Measurements from ENCODE around the gene MOGAT3. TPM values are rescaled to one million over a fixed set of nuclear protein-coding genes. Genes with fewer than 3 reads are reported as not detected.
"Not testable (repeated sequence)": the region's sequence is repeated elsewhere in the genome, so short reads cannot be mapped to it uniquely, and the experiment has no call there.

Gene MOGAT3
- total RNA-seq, 1 experiment from 2014 or later, result 6.3 TPM

DNA sequence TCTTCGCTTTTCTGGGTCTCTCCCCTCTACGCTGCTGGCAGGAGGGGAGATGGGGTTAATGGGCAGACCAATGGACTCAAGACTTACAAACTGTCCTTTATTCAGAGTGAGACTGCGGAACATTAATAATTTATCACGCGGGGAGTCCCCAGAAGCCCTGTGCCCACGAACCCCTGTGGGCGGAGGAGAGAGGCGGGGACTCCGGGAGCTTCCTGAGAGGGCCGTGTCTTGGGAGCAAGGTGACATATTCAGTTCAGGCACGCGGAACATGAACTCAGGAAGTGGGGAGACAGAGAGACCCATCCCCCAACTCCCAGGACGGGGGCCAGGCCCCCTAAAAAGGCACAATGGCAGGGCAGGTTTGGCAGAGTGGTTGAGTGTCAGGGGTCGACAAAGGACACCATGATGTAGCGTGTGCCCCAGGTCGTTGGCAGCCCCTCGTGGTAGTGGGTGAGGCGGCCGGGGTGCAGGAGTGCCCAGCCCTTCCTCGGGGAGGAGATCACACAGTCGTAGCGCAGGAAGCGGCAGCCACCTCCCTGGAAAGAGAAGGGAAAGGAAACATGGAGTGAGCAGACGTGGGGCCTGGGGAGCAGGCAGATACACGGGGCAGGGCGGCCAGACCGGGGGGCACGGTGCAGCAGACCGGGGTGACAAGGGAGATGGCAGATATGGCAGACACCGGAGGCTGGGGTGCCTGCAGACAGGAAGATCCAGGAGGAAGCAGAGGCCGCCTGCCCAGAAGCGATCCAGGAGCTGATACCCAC lies 5.2 kb upstream of the MOGAT3 start:
- H3K4me1 ChIP-seq, result peaks cover 10% of the 10 kb centered on the region
- H3K9me3 ChIP-seq, result no peaks in the 10 kb centered on the region
- no peaks in the 10 kb centered on the region for H3K27me3 ChIP-seq (replicated peaks; ENCODE audit: control insufficient read depth, insufficient read depth, low read length)
- ChIA-PET POLR2A (no interaction called here), CTCF (interaction anchor here (0.5 kb wide), 1 partner anchor 20 kb away, joined by 4 read pairs; no protein-coding TSS in a partner anchor)
- Mint-ChIP-seq H3K36me3 (ENCODE audit: insufficient read depth, unreplicated experiment) (peaks cover 36% of the 10 kb centered on the region), H3K9me3 (ENCODE audit: unreplicated experiment) (no peaks in the 10 kb centered on the region), H3K27ac (ENCODE audit: unreplicated experiment) (no peak overlapping the region), H3K4me3 (ENCODE audit: unreplicated experiment) (no peak overlapping the region), H3K27me3 (ENCODE audit: insufficient read depth, unreplicated experiment) (no peaks in the 10 kb centered on the region), H3K4me1 (ENCODE audit: low read depth, unreplicated experiment) (peaks cover 5% of the 10 kb centered on the region)
- no peak for DNase-seq
- no TSS peak for BruUV-seq (replicated peaks)
- TF ChIP-seq, protein P1, sequence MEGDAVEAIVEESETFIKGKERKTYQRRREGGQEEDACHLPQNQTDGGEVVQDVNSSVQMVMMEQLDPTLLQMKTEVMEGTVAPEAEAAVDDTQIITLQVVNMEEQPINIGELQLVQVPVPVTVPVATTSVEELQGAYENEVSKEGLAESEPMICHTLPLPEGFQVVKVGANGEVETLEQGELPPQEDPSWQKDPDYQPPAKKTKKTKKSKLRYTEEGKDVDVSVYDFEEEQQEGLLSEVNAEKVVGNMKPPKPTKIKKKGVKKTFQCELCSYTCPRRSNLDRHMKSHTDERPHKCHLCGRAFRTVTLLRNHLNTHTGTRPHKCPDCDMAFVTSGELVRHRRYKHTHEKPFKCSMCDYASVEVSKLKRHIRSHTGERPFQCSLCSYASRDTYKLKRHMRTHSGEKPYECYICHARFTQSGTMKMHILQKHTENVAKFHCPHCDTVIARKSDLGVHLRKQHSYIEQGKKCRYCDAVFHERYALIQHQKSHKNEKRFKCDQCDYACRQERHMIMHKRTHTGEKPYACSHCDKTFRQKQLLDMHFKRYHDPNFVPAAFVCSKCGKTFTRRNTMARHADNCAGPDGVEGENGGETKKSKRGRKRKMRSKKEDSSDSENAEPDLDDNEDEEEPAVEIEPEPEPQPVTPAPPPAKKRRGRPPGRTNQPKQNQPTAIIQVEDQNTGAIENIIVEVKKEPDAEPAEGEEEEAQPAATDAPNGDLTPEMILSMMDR (IDR thresholded peaks at IDR 0.05; ENCODE audit: insufficient read depth in 1 of 2, low read depth in 1 of 2, low read length in 1 of 2, severe bottlenecking in 1 of 2, unreplicated experiment in 1 of 2), result no peak
- intact Hi-C loops (cut with micrococcal nuclease; ENCODE audit: unreplicated experiment), result no loop called here
- peaks cover 1% of the 10 kb centered on the region; the same call in 1 of the 2 replicates for H3K36me3 ChIP-seq (ENCODE audit: control insufficient read depth, insufficient read depth, low read length)
- no peak overlapping the region for H3K4me3 ChIP-seq (ENCODE audit: low read depth, low read length)

DNA sequence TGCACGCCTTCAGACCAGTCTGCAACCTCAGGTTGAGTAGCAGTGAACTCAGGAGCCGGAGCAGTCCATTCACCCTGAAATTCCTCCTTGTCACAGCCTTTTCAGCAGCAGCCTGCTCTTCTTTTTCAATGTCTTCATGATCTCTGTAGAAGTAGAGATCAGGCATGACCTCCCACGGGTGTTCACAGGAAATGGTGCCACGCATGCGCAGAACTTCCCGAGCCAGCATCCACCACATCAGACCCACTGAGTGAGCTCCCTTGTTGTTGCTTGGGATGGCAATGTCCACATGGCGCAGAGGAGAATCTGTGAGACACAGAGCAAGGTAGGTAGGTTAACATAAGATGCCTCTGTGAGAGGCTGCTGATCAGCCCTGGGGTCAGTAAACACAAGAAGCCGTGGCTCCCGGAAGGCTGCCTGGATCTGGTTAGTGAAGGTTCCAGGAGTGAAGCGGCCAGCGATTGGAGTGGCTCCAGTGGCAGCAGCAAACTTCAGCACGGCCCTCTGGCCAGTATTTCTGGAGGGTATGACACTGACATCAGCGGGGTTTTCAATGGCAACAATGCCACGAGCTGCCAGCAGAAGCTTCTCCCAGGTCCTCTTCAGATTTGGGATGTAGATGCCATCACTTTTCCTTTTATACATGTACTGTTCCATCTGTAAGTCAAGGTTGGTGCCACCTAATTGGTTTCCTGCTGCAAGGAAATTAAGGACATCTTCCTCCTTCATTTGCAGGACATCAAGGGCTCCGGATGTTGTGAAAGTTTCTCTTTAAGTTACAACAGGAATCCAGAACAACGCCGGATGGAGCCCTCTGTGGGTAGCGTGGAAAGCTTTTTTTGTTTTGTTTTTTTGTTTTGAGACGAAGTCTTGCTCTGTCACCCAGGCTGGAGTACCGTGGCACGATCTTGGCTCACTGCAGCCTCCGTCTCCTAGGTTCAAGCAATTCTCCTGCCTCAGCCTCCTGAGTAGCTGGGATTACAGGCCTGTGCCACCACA lies 3.2 kb upstream of the MOGAT3 start:
- H3K9me3 Mint-ChIP-seq (ENCODE audit: unreplicated experiment); H3K27me3 ChIP-seq (replicated peaks; ENCODE audit: control insufficient read depth, insufficient read depth, low read length); H3K36me3 ChIP-seq (ENCODE audit: control insufficient read depth, insufficient read depth, low read length); H3K27me3 Mint-ChIP-seq (ENCODE audit: insufficient read depth, unreplicated experiment); H3K27ac Mint-ChIP-seq (ENCODE audit: unreplicated experiment); DNase-seq; H3K4me3 ChIP-seq (ENCODE audit: low read depth, low read length); intact Hi-C loops (cut with micrococcal nuclease; ENCODE audit: unreplicated experiment); H3K9me3 ChIP-seq; BruUV-seq (replicated peaks); H3K4me3 Mint-ChIP-seq (ENCODE audit: unreplicated experiment): not testable (repeated sequence)
- peaks cover 19% of the 10 kb centered on the region for H3K36me3 Mint-ChIP-seq (ENCODE audit: insufficient read depth, unreplicated experiment)
- peaks cover 14% of the 10 kb centered on the region for H3K4me1 Mint-ChIP-seq (ENCODE audit: low read depth, unreplicated experiment)
- ChIA-PET CTCF (interaction anchor here (1.2 kb wide), 1 partner anchor 14 kb away, joined by 4 read pairs; the partner anchor contains the start of genes PLOD3 and ZNHIT1), POLR2A (interaction anchor here (1.4 kb wide), 1 partner anchor 14 kb away, joined by 4 read pairs; the partner anchor contains the start of gene ZNHIT1)
- peaks cover 20% of the 10 kb centered on the region for H3K4me1 ChIP-seq

DNA sequence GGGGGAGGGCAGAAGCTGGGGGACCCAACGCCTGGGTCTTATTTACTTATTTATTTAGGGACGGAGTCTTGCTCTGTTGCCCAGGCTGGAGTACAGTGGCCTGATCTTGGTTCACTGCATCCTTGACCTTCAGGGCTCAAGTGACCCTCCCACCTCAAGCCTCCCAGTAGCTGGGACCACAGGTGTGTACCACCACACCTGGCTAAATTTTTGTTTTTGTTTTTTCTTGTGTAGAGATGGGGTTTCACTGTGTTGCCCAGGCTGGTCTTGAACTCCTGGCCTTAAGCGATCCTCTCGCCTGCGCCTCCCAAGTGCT lies 1.7 kb upstream of the MOGAT3 start:
- Histone ChIP-seq H3K4me3 (ENCODE audit: low read depth, low read length) (no peak overlapping the region), H3K4me1 (peaks cover 20% of the 10 kb centered on the region), H3K9me3 (no peaks in the 10 kb centered on the region), H3K27me3 (replicated peaks; ENCODE audit: control insufficient read depth, insufficient read depth, low read length) (no peaks in the 10 kb centered on the region), H3K36me3 (ENCODE audit: control insufficient read depth, insufficient read depth, low read length) (no peaks in the 10 kb centered on the region; the same call in 1 of the 2 replicates)
- Mint-ChIP-seq H3K4me3 (ENCODE audit: unreplicated experiment) (no peak overlapping the region), H3K27ac (ENCODE audit: unreplicated experiment) (no peak overlapping the region), H3K4me1 (ENCODE audit: low read depth, unreplicated experiment) (peaks cover 14% of the 10 kb centered on the region), H3K27me3 (ENCODE audit: insufficient read depth, unreplicated experiment) (no peaks in the 10 kb centered on the region), H3K36me3 (ENCODE audit: insufficient read depth, unreplicated experiment) (peaks cover 7% of the 10 kb centered on the region), H3K9me3 (ENCODE audit: unreplicated experiment) (no peaks in the 10 kb centered on the region)
- DNase-seq, result no peak
- TF ChIP-seq, protein P1 (IDR thresholded peaks at IDR 0.05; ENCODE audit: insufficient read depth in 1 of 2, low read depth in 1 of 2, low read length in 1 of 2, severe bottlenecking in 1 of 2, unreplicated experiment in 1 of 2), result no peak
- intact Hi-C loops (cut with micrococcal nuclease; ENCODE audit: unreplicated experiment), result no loop called here
- POLR2A ChIA-PET, result interaction anchor here (0.5 kb wide), 1 partner anchor 350 kb away, joined by 4 read pairs; the partner anchor contains the start of gene SLC12A9
- no TSS peak for BruUV-seq (replicated peaks)
- CTCF ChIA-PET, result interaction anchor here (1.2 to 2.5 kb wide), 2 partner anchors 10 to 15 kb away, joined by 4 to 12 read pairs; partner anchors contain the start of genes PLOD3 and ZNHIT1

Measured in Caco-2 (cell line).